ENCODE results near the gene DHRS7C.
A peak's percentile ranks its signal among the peaks of the same experiment; 100 is the strongest.

DHRS7C gene, protein sequence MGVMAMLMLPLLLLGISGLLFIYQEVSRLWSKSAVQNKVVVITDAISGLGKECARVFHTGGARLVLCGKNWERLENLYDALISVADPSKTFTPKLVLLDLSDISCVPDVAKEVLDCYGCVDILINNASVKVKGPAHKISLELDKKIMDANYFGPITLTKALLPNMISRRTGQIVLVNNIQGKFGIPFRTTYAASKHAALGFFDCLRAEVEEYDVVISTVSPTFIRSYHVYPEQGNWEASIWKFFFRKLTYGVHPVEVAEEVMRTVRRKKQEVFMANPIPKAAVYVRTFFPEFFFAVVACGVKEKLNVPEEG

DNA sequence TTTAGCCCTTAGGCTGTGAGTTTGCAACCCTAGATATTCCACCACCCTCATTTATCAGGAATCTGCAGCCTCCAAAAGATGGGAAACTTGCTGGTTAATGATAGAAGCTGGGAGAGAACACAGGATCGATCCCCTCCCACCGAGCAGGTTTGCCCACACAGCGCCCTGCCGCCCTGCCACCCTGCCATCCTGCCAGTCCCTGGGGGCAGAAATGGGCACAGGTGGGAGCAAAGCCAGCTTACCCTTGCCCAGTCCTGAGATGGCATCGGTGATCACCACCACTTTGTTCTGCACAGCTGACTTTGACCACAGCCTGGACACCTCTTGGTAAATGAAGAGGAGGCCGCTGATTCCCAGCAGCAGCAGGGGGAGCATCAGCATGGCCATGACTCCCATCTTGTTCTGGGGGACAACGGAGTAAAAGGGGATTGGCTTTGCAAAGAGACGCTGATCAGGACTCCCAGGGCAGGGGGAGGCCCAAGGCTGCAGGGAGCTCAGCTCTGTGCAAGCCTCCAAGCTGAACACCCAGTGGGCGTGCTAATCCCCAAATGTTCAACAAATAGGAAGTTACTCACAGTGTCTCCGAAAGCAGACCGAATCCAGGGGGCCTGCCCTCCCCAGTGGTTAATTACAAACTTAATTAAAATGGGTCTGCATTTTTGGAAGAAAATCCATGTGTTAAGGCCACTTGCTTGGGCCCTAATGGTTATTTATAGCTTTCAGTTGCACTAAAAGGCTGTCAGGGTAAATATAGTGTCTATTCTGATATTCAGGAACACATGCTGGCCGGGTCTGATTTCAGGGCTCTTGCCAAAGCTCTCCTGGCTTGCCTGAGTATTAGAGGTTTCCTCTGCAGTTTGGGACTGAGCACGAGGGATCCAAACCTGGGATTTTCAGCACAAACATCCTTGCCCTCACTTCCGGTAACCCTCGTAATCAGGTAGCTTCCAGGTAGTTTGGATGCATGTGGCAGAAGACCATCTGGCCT is at the start of gene DHRS7C:
Gene DHRS7C, minus strand, starts transcription at position 704 of the 988 bp plus-strand sequence. Its CDS starts 308 bp downstream, at position 396.
- no peak for DNase-seq (ENCODE audit: insufficient read length, low spot score)
- FAIRE-seq = no peak

DNA sequence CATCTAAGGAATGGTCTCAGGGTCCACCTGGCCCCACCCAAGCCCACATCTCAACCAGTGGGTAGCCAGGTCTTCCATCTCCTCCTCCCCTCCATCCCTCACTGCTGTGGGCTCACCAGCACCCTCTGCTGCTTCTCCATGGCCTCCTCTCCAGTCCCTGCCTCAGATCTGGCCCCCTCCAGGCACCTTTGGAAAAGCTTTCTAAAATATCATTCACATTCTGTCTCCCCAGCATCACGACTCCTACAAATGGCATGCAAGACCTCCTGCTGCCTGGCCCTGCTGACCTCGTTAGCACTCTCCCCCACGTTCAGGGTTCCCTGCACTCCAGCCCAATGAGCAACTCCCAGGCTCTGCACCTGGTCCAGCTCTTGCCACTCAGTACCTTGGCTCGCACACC is 48.0 kb upstream of the DHRS7C start:
- no peak for DNase-seq (ENCODE audit: insufficient read length, low spot score)
- no peak for FAIRE-seq

GRCh38 chr17:9837551-9838471 is 46.4 kb upstream of the DHRS7C start:
- peak; percentile 57 for DNase-seq (ENCODE audit: insufficient read length, low spot score)

GRCh38 chr17:9833922-9834321 is 42.5 kb upstream of the DHRS7C start:
- DNase-seq (ENCODE audit: insufficient read length, low spot score) (no peak), FAIRE-seq (no peak)

More at GRCh38 chr17:9837551-9838471, 46.4 kb upstream of the DHRS7C start:
- peak; percentile 76 for FAIRE-seq

- FAIRE-seq = no peak
- no peak for DNase-seq (ENCODE audit: insufficient read length, low spot score)
These were observed 39.3 kb upstream of the DHRS7C start for GRCh38 chr17:9830711-9831110.

DNA sequence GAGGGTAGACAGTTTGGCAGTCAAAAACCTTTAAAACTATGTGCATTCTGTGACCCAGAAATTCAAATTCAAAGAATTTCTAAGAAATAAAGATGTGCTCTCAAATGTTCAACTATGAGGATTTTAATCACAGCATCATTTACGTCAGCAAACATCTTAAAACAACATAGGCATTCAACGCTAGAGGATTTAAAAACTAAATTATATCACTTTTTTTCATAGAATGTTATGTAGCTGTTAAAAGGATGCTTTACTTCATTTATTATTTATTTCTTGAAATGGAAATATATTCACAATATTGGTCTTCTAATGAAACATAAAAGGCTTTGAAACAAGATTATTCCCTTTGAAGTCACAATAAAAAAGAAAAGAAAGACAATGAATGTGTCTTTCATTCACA is 38.0 kb upstream of the DHRS7C start:
- DNase-seq (ENCODE audit: insufficient read length, low spot score) (no peak), FAIRE-seq (no peak)

GRCh38 chr17:9828296-9829295 is 37.2 kb upstream of the DHRS7C start:
- DNase-seq (ENCODE audit: insufficient read length, low spot score) = no peak
- no peak for FAIRE-seq

GRCh38 chr17:9825641-9826150 is 34.3 kb upstream of the DHRS7C start, which contains the start of gene GLP2R:
GLP2R (plus strand) TSS chr17:9825924; CDS start chr17:9826064, 140 bp downstream.
- FAIRE-seq (no peak), DNase-seq (ENCODE audit: insufficient read length, low spot score) (no peak)

GRCh38 chr17:9824797-9825338 is 33.5 kb upstream of the DHRS7C start:
- DNase-seq (ENCODE audit: insufficient read length, low spot score) (no peak), FAIRE-seq (no peak)

DNA sequence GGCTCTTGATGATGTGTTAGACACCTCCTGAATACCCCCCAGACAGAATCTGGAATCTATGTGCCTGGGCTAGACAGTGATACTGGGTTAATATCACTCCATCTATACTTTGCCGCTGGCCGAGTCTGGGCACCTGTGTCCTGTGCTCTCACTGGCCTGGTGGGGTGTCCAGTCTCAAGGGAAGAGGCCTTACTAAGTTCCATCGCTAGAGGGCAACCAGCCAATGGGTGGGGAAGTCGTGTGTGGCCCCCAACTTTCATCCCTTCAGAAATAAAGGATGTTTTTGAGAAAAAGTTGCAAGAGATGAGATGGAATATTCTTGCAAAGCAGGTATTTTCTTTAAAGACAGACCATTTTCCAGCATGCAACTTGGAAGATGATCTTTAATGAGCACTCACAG is 32.7 kb upstream of the DHRS7C start:
- no peak for FAIRE-seq

DNA sequence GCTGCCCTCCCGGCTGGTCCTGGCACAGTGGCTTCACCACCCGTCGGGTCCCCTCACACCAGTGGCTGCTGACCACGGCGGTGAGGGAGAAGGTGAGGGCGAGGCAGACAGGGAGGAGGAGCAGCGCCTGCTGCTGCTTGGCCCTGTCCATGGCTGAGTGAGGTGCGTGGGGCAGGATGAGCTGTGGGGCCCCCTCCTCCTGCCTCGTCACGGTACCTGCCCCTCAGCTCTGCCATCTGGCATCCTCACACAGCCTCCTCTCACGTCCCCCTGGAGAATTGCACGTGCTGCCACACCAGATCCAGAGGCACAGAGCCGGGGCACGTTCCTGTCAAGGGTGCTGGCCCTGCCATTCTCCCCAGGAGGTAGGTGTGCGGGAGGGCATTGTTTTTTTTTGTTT is 30.5 kb upstream of the DHRS7C start, which contains the start of gene GSG1L2:
Gene GSG1L2, minus strand, starts transcription at position 159 of the 400 bp plus-strand sequence. Its CDS starts 8 bp downstream, at position 151.
- no peak for FAIRE-seq
- no peak for DNase-seq (ENCODE audit: insufficient read length, low spot score)

More for the DNA sequence above, 32.7 kb upstream of the DHRS7C start:
- peak; percentile 36 for DNase-seq (ENCODE audit: insufficient read length, low spot score)

GRCh38 chr17:9820448-9820847 is 29.1 kb upstream of the DHRS7C start:
- no peak for DNase-seq (ENCODE audit: insufficient read length, low spot score)
- FAIRE-seq = no peak

- no peak for FAIRE-seq
These were observed 27.4 kb upstream of the DHRS7C start for GRCh38 chr17:9818760-9819159.

DNA sequence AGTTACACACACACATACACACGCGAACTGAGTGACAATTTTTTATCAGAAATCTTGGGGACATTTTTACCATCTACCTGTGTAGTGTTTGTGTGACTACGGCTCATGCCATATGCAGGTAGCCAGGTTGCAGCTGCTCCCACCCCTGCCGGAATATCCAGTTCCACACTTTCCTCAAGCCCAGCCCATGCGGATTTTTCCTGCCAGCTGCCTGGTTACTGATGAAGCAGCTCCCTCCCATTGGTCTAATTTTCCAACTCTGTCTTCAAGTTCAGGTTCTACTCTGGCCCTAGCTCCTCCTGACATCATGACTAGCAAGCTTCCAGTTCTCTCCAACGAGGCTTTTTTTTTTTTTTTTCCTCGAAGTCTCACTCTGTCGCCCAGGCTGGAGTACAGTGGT is 25.7 kb upstream of the DHRS7C start:
- FAIRE-seq (no peak), DNase-seq (ENCODE audit: insufficient read length, low spot score) (peak; percentile 56)

More at GRCh38 chr17:9818760-9819159, 27.4 kb upstream of the DHRS7C start:
- DNase-seq (ENCODE audit: insufficient read length, low spot score) = no peak

GRCh38 chr17:9816472-9816871 is 25.1 kb upstream of the DHRS7C start:
- FAIRE-seq (peak; percentile 94), DNase-seq (ENCODE audit: insufficient read length, low spot score) (no peak)

DNA sequence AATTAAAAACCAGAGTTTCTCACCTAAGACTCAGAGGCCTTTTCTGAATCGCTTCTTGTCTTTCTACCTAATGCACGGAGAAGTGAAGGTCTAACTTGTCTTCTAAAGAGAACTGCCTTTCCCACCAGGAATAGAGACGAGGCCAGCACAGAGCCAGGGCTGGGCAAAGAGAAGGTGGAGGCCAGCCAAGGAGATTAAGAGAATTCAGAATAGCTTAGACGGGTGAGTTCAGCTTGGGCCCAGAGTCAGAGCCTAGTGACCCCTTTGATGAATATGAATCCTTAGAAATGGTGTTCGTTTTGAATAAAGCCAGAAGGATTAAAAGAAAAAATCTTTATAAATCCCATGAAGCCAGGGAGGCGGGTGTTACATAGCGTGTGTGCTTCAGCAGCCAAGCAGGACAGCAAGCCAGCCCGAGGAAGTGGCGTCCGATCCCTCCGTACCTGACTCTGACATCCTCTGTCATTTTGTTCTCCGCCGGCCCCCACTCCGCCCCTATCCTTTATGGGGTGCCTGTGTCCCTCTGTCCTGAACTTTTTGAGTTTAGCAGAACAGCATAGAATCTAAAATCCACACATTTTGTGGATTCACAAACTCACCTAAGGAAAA is 23.0 kb upstream of the DHRS7C start:
- FAIRE-seq = no peak

GRCh38 chr17:9813166-9813565 is 21.8 kb upstream of the DHRS7C start:
- DNase-seq (ENCODE audit: insufficient read length, low spot score) (no peak), FAIRE-seq (no peak)

More for the DNA sequence above, 23.0 kb upstream of the DHRS7C start:
- DNase-seq (ENCODE audit: insufficient read length, low spot score) = no peak

DNA sequence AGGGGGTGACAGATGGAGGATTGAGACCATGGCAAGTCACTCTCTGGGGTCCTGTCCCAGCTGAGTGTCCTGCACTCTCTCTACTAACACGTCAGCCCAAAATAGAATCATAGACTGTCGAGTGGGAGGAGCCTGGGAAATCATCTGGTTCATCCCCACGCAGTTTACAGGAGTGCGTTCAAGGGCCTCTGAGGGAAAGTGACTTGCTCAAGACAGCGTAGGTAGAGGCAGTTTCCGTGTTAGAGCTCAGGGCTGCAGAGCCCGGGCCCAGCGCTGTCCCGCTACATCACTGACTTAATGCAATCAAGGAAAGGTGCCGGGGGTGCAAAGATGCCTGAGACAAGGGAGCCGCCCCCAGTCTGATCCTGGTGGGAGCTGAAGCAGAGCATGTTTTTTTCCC is 20.1 kb upstream of the DHRS7C start:
- DNase-seq (ENCODE audit: insufficient read length, low spot score) = no peak
- FAIRE-seq = no peak
